K562 (cell line): ENCODE results near the gene OR51L1. TPM values are rescaled to one million over a fixed set of nuclear protein-coding genes. Genes with fewer than 3 reads are reported as not detected.

Experiments
- ATAC-seq: fragments of 200-7000 bp; cut with Tn5 transposase; 3 replicates; pipeline ENCODE4 v1.9.1; 2020; ENCODE audit warnings: moderate library complexity
- BruUV-seq: library from RNA; stranded (reverse); fragments of 400-500 nt; replicated peaks from 2 replicates; lab custom pipeline; 2021; lab: Mats Ljungman, UMichigan
- CTCF ChIA-PET: fragments of 300-600 bp; formaldehyde crosslinking; extraction: SDS; loops from one replicate; lab custom pipeline; 2021; ENCODE audit warnings: low intra/inter-chr PET ratio; lab: Yijun Ruan, JAX
- POLR2A ChIA-PET: fragments of 300-600, 350-650 bp; sonication (Branson Sonifier 250); formaldehyde crosslinking; extraction: SDS; loops from one replicate; lab custom pipeline; 2021; ENCODE audit warnings: antibody characterized with exemption, inconsistent platforms; lab: Yijun Ruan, JAX
- DNase-seq, 4 experiments: peaks; one replicate each; pipeline versions ENCODE4 v3.0.0 to v3.0.0-alpha.2; 2011 to 2018; ENCODE audit warnings: low spot score in 3 of 4, mixed read lengths in 3 of 4; ENCODE audit errors: extremely low read depth in 1 of 4
- FAIRE-seq: peaks from 2 replicates; lab custom pipeline; 2011; peaks lifted over from hg19 to GRCh38; lab: Jason Lieb, UNC
- H2AFZ ChIP-seq: 2 replicates; pipeline ENCODE4 v1.6.0; 2011; ENCODE audit warnings: low read depth, low read length, control low read depth, inconsistent platforms
- H3K27ac ChIP-seq: fragments of 200-600 bp; 3 replicates; pipeline ENCODE4 v1.8.0; 2011; ENCODE audit warnings: low read depth, mild to moderate bottlenecking, control low read depth, inconsistent platforms, low read length, moderate library complexity, mixed read lengths; ENCODE audit errors: extremely low read depth
- H3K27me3 ChIP-seq, 2 experiments: fragments of 300-600 bp in 1 of 2; 2 replicates in 1 of 2; 3 replicates in 1 of 2; pipeline versions ENCODE4 v1.6.0 to v1.8.0; 2011; ENCODE audit warnings: inconsistent platforms in 2 of 2, low read length in 2 of 2, mild to moderate bottlenecking in 1 of 2, mixed read lengths in 1 of 2, moderate library complexity in 1 of 2; ENCODE audit not compliant: control insufficient read depth in 2 of 2, insufficient read depth in 2 of 2
- H3K36me3 ChIP-seq: fragments of 300-600 bp; 3 replicates; pipeline ENCODE4 v1.8.0; 2011; ENCODE audit warnings: mild to moderate bottlenecking, low read length, inconsistent platforms; ENCODE audit not compliant: control insufficient read depth, insufficient read depth
- H3K4me1 ChIP-seq, 2 experiments: fragments of 200-600 bp in 1 of 2; replicated peaks in 1 of 2; 2 replicates in 1 of 2; 3 replicates in 1 of 2; pipeline versions ENCODE4 v1.5.1 to v1.8.0; 2011; ENCODE audit warnings: inconsistent platforms in 2 of 2, low read length in 2 of 2, mild to moderate bottlenecking in 1 of 2, mixed read lengths in 1 of 2, moderate library complexity in 1 of 2; ENCODE audit not compliant: control insufficient read depth in 2 of 2, insufficient read depth in 2 of 2
- H3K4me2 ChIP-seq: 2 replicates; pipeline ENCODE4 v1.6.1; 2011; ENCODE audit warnings: low read length, control low read depth, inconsistent platforms, mixed read lengths; ENCODE audit not compliant: insufficient read depth
- H3K4me3 ChIP-seq: fragments of 200-600 bp; sonication (generic), shearing (Covaris generic); 2 replicates; pipeline ENCODE4 v1.5.1; 2016; ENCODE audit warnings: control low read depth, inconsistent platforms
- H3K79me2 ChIP-seq: fragments of 200-600 bp; 3 replicates; pipeline ENCODE4 v1.8.0; 2011; ENCODE audit warnings: low read length, inconsistent platforms; ENCODE audit not compliant: control insufficient read depth, insufficient read depth
- H3K9ac ChIP-seq, 2 experiments: 2 replicates each; pipeline versions ENCODE4 v1.6.0 to v1.6.1; 2011; ENCODE audit warnings: low read depth in 2 of 2, low read length in 2 of 2, control low read depth in 1 of 2, inconsistent platforms in 1 of 2, mild to moderate bottlenecking in 1 of 2, mixed read lengths in 1 of 2; ENCODE audit not compliant: insufficient read depth in 1 of 2
- H3K9me1 ChIP-seq: one replicate; pipeline ENCODE4 v1.6.0; 2011; ENCODE audit warnings: inconsistent platforms, mild to moderate bottlenecking, low read length, moderate library complexity; ENCODE audit not compliant: control insufficient read depth, insufficient read depth
- H3K9me3 ChIP-seq: replicated peaks from 2 replicates; pipeline ENCODE4 v1.5.1; 2011; ENCODE audit warnings: low read depth, low read length, inconsistent platforms; ENCODE audit not compliant: control insufficient read depth, insufficient read depth
- H4K20me1 ChIP-seq: replicated peaks from 2 replicates; pipeline ENCODE4 v1.6.1; 2011; ENCODE audit warnings: low read length, inconsistent platforms, mixed read lengths; ENCODE audit not compliant: control insufficient read depth, insufficient read depth
- ILK ChIP-seq: fragments of 450-650 bp; IDR thresholded peaks from 2 replicates; pipeline ENCODE4 v1.6.1; 2016; ENCODE audit warnings: missing genetic modification characterization, low read depth, mild to moderate bottlenecking, missing compliant biosample characterization, moderate library complexity, borderline replicate concordance
- MCM5 ChIP-seq: fragments of 450-650 bp; IDR thresholded peaks from 2 replicates; pipeline ENCODE4 v1.6.1; 2016; ENCODE audit warnings: low read depth
- NBN ChIP-seq: fragments of 450-650 bp; IDR thresholded peaks from 2 replicates; pipeline ENCODE4 v1.6.1; 2016; ENCODE audit warnings: low read depth, mild to moderate bottlenecking
- NELFE ChIP-seq: IDR thresholded peaks from 2 replicates; pipeline ENCODE4 v1.6.1; 2011; ENCODE audit warnings: mild to moderate bottlenecking; ENCODE audit not compliant: insufficient read depth, insufficient read length
- TEAD4 ChIP-seq, 2 experiments: sonication (generic) in 1 of 2; formaldehyde crosslinking in 1 of 2; IDR thresholded peaks; 2 replicates each; pipeline versions ENCODE4 v1.6.1 to v1.8.0; 2012 to 2022; ENCODE audit warnings: borderline replicate concordance in 1 of 2, inconsistent platforms in 1 of 2, low read length in 1 of 2, mild to moderate bottlenecking in 1 of 2, missing genetic modification reagents in 1 of 2
- ZBTB17 ChIP-seq: fragments of 450-650 bp; formaldehyde crosslinking; IDR thresholded peaks from 2 replicates; pipeline ENCODE4 v1.4.0; 2020; ENCODE audit warnings: mild to moderate bottlenecking
- ZBTB43 ChIP-seq: sonication (generic); formaldehyde crosslinking; IDR thresholded peaks from 2 replicates; pipeline ENCODE4 v1.8.0; 2023; ENCODE audit warnings: mild to moderate bottlenecking, missing genetic modification reagents
- ZNF165 ChIP-seq: fragments of 250-450 bp; sonication (Bioruptor Pico); IDR thresholded peaks from 2 replicates; pipeline ENCODE4 v1.4.0; 2020; ENCODE audit warnings: borderline replicate concordance
- ZNF239 ChIP-seq: fragments of 250-450 bp; sonication (Bioruptor Pico); IDR thresholded peaks from 2 replicates; pipeline ENCODE4 v1.4.0; 2020; ENCODE audit warnings: mild to moderate bottlenecking
- ZNF431 ChIP-seq: sonication (generic); formaldehyde crosslinking; IDR thresholded peaks from 2 replicates; pipeline ENCODE4 v1.8.0; 2022; ENCODE audit warnings: mild to moderate bottlenecking, missing genetic modification reagents
- WGBS: fragments of 100-300 bp; shearing (Covaris generic); methylation state at CpG from one replicate; pipeline ENCODE4 v1.1.6; 2016; ENCODE audit warnings: low coverage, mixed read lengths; ENCODE audit not compliant: insufficient coverage; ENCODE audit errors: missing lambda C conversion rate; 5-methylcytosine and 5-hydroxymethylcytosine counted together
- in situ Hi-C: fragments of 300-500 bp; cut with MboI; formaldehyde crosslinking; loops from 4 replicates; pipeline ENCODE4 v1.15.0; 2018; ENCODE audit warnings: inconsistent platforms, mixed read lengths
- intact Hi-C: fragments of 100-400 bp; cut with micrococcal nuclease; formaldehyde crosslinking; loops from 2 replicates; pipeline ENCODE4 v1.14.2; 2022
- polyA plus RNA-seq, 8 experiments: library from polyadenylated mRNA; depleted of rRNA in 4 of 8; stranded (reverse) in 5 of 8; unstranded in 3 of 8; fragments of >200 nt; fragmentation: Nextera tagmentation in 2 of 8; fragmentation: Illumina TruSeq in 1 of 8; extraction: Ambion mirVana in 2 of 8; extraction: Trizol in 1 of 8; gene quantifications; 2 replicates each; pipeline versions ENCODE4 v1.2.1 to v1.2.3, GENCODE V29; 2011 to 2014; ENCODE audit warnings: inconsistent platforms in 1 of 8, missing spikeins in 1 of 8
- total RNA-seq, 7 experiments: library from RNA; depleted of rRNA in 6 of 7; stranded (reverse); fragments of >200 nt in 6 of 7; fragmentation: Illumina TruSeq in 2 of 7; extraction: Trizol in 2 of 7; gene quantifications; 2 replicates each; pipeline versions ENCODE4 v1.2.1 to v1.2.3, GENCODE V29; 2011 to 2021; ENCODE audit warnings: low replicate concordance in 1 of 7

The OR51L1 gene
- total and polyA plus RNA-seq, 9 of the 15 experiments (the other 6 are each of a cell fraction or from before 2014, with no cell fraction given) = not detected

- Histone ChIP-seq H3K79me2 (no peaks in the 10 kb centered on the region), H4K20me1 (no peaks in the 10 kb centered on the region), H3K27me3 (no peaks in the 10 kb centered on the region), H3K36me3 (no peaks in the 10 kb centered on the region), H3K9ac (no peak overlapping the region), H3K4me3 (no peak overlapping the region), H2AFZ (no peak overlapping the region), H3K9me1 (no peaks in the 10 kb centered on the region)
- no peak for DNase-seq
- CTCF ChIA-PET = no interaction called here
- intact Hi-C loops (no loop called here), in situ Hi-C loops (loop anchor here (25.0 kb wide), 1 partner anchor 835 kb away; no protein-coding TSS in a partner anchor)
- POLR2A ChIA-PET = interaction anchor here (1.1 to 1.3 kb wide), 2 partner anchors 8 to 26 kb away, joined by 3 to 4 read pairs; no protein-coding TSS in a partner anchor
- FAIRE-seq = no peak
- WGBS = 5% methylated on average over 2 of the region's 2 CpGs
- BruUV-seq = no TSS peak
- ATAC-seq = no peak
- TF ChIP-seq ZNF165 (CRISPR knock-in tag) (no peak), MCM5 (no peak), ILK (tag) (no peak), ZNF431 (CRISPR knock-in tag) (no peak), ZNF239 (CRISPR knock-in tag) (no peak), ZBTB17 (CRISPR knock-in tag) (no peak), TEAD4 (IDR thresholded peaks at IDR 0.05; ENCODE audit: low read length) (no peak), TEAD4 (CRISPR knock-in tag; IDR thresholded peaks at IDR 0.05; ENCODE audit: borderline replicate concordance) (no peak), NELFE (no peak), NBN (no peak), ZBTB43 (CRISPR knock-in tag) (no peak)
- TF ChIP-seq, all 486 proteins: peak for 0
- no peak overlapping the region for H3K4me2 ChIP-seq
- no peaks in the 10 kb centered on the region for H3K4me1 ChIP-seq
- H3K27ac ChIP-seq = no peak overlapping the region
- peaks cover 6% of the 10 kb centered on the region for H3K9me3 ChIP-seq
These were observed 27.3 kb downstream of the OR51L1 start for GRCh38 chr11:5021996-5022395.
